ENCODE data around the gene LRP1. TPM values are rescaled to one million over a fixed set of nuclear protein-coding genes. Genes with fewer than 3 reads are reported as not detected.
A peak's percentile ranks its signal among the peaks of the same experiment; 100 is the strongest.

Gene LRP1
- total RNA-seq, 1 donor from 2014 or later, result 0.95 TPM

- Mint-ChIP-seq H3K27me3 (peaks cover 11% of the 10 kb centered on the region), H3K4me1 (peaks cover 64% of the 10 kb centered on the region), H3K27ac (peak overlapping the region; percentile 84), H3K36me3 (ENCODE audit: low read depth) (peaks cover 10% of the 10 kb centered on the region), H3K9me3 (no peaks in the 10 kb centered on the region), H3K4me3 (peak overlapping the region; percentile 89)
- ATAC-seq (ENCODE audit: low read depth) (no peak), DNase-seq (no peak)
- CTCF ChIA-PET, result interaction anchor here (0.7 to 20.9 kb wide), 17 partner anchors 9 to 214 kb away, joined by 3 to 390 read pairs (median 4); partner anchors contain the start of genes NXPH4 and SHMT2
- intact Hi-C loops (cut with micrococcal nuclease), result loop anchor here (1.0 to 10.0 kb wide), 5 partner anchors 174 to 926 kb away; partner anchors contain the start of genes BAZ2A, R3HDM2 and ZBTB39
- POLR2A ChIA-PET, result interaction anchor here (1.0 to 9.0 kb wide), 13 partner anchors 9 to 517 kb away, joined by 3 to 268 read pairs (median 5); partner anchors contain the start of genes LRP1, NXPH4, SHMT2 and STAT6
- TF ChIP-seq CTCF (IDR thresholded peaks at IDR 0.05), result no peak
Measured at GRCh38 chr12:57242329-57242690, 114.0 kb downstream of the LRP1 start.

GRCh38 chr12:57242691-57243454, 114.6 kb downstream of the LRP1 start:
- Mint-ChIP-seq H3K4me1 (peaks cover 59% of the 10 kb centered on the region), H3K27ac (peak overlapping the region; percentile 84), H3K4me3 (peak overlapping the region; percentile 89), H3K36me3 (ENCODE audit: low read depth) (peaks cover 10% of the 10 kb centered on the region), H3K9me3 (no peaks in the 10 kb centered on the region), H3K27me3 (peaks cover 6% of the 10 kb centered on the region)
- peak; percentile 33 for ATAC-seq (ENCODE audit: low read depth)
- intact Hi-C loops (cut with micrococcal nuclease), result loop anchor here (1.0 to 10.0 kb wide), 8 partner anchors 30 to 927 kb away; partner anchors contain the start of genes BAZ2A, LRP1, R3HDM2 and ZBTB39
- peak; percentile 76 for DNase-seq
- ChIA-PET POLR2A (interaction anchor here (1.0 to 9.0 kb wide), 12 partner anchors 9 to 517 kb away, joined by 3 to 268 read pairs (median 5); partner anchors contain the start of genes LRP1, NXPH4, SHMT2 and STAT6), CTCF (interaction anchor here (0.7 to 20.9 kb wide), 17 partner anchors 10 to 213 kb away, joined by 3 to 390 read pairs (median 4); partner anchors contain the start of genes NXPH4 and SHMT2)
- no peak for TF ChIP-seq CTCF (IDR thresholded peaks at IDR 0.05)

- ChIA-PET CTCF (interaction anchor here (1.0 to 20.9 kb wide), 16 partner anchors 9 to 209 kb away, joined by 3 to 390 read pairs (median 4); partner anchors contain the start of genes NXPH4 and SHMT2), POLR2A (interaction anchor here (0.6 to 9.0 kb wide), 9 partner anchors 9 to 518 kb away, joined by 3 to 268 read pairs (median 5); partner anchors contain the start of genes LRP1, NXPH4, SHMT2 and STAT6)
- H3K4me3 Mint-ChIP-seq, result peak overlapping the region; percentile 89
- no peaks in the 10 kb centered on the region for H3K9me3 Mint-ChIP-seq
- DNase-seq (peak; percentile 77), ATAC-seq (ENCODE audit: low read depth) (no peak)
- TF ChIP-seq CTCF (IDR thresholded peaks at IDR 0.05), result no peak
- H3K27ac Mint-ChIP-seq, result peak overlapping the region; percentile 42
- H3K36me3 Mint-ChIP-seq (ENCODE audit: low read depth), result peaks cover 10% of the 10 kb centered on the region
- intact Hi-C loops (cut with micrococcal nuclease), result loop anchor here (1.0 to 10.0 kb wide), 6 partner anchors 30 to 609 kb away; partner anchors contain the start of genes BAZ2A, LRP1 and ZBTB39
- peaks cover 6% of the 10 kb centered on the region for H3K27me3 Mint-ChIP-seq
- H3K4me1 Mint-ChIP-seq, result peaks cover 55% of the 10 kb centered on the region
Measured at GRCh38 chr12:57243521-57244311, 115.4 kb downstream of the LRP1 start.

GRCh38 chr12:57244312-57244696, 116.0 kb downstream of the LRP1 start:
- ATAC-seq (ENCODE audit: low read depth) (no peak), DNase-seq (no peak)
- Mint-ChIP-seq H3K36me3 (ENCODE audit: low read depth) (peaks cover 10% of the 10 kb centered on the region), H3K27ac (no peak overlapping the region), H3K4me1 (peaks cover 56% of the 10 kb centered on the region), H3K9me3 (no peaks in the 10 kb centered on the region), H3K27me3 (peaks cover 3% of the 10 kb centered on the region), H3K4me3 (no peak overlapping the region)
- ChIA-PET POLR2A (interaction anchor here (0.6 to 0.7 kb wide), 2 partner anchors 30 to 68 kb away, joined by 3 read pairs; no protein-coding TSS in a partner anchor), CTCF (interaction anchor here (1.5 to 20.9 kb wide), 4 partner anchors 28 to 208 kb away, joined by 4 to 390 read pairs (median 13); partner anchors contain the start of gene NXPH4)
- no peak for TF ChIP-seq CTCF (IDR thresholded peaks at IDR 0.05)
- intact Hi-C loops (cut with micrococcal nuclease), result loop anchor here (5.0 to 10.0 kb wide), 2 partner anchors 237 to 610 kb away; partner anchors contain the start of genes BAZ2A and ZBTB39
